ENCODE measurements around the gene TRPV4. TPM values are rescaled to one million over a fixed set of nuclear protein-coding genes. Genes with fewer than 3 reads are reported as not detected.

TRPV4 gene
- polyA plus RNA-seq, 1 donor from 2014 or later = not detected

- H3K36me3 ChIP-seq (ENCODE audit: insufficient read depth, low read length) = no peaks in the 10 kb centered on the region
- H3K4me2 ChIP-seq (ENCODE audit: low read length) = no peak overlapping the region
- no peak overlapping the region for H3K27ac ChIP-seq (ENCODE audit: low read length)
- H3K27me3 ChIP-seq (ENCODE audit: insufficient read depth, low read depth, low read length) = no peaks in the 10 kb centered on the region
- no peaks in the 10 kb centered on the region for H3K9me2 ChIP-seq (ENCODE audit: insufficient read depth, low read length)
- TF ChIP-seq MXI1 (conservative IDR thresholded peaks at IDR 0.05; ENCODE audit: poor library complexity, severe bottlenecking) = no peak
- TF ChIP-seq POLR2AphosphoS5 (IDR thresholded peaks at IDR 0.05) = no peak
- TF ChIP-seq EZH2 (IDR thresholded peaks at IDR 0.05; ENCODE audit: borderline replicate concordance, insufficient read depth, low read length, poor library complexity, severe bottlenecking) = no peak
- TF ChIP-seq CTCF (IDR thresholded peaks at IDR 0.05; ENCODE audit: poor library complexity, severe bottlenecking) = no peak
- TF ChIP-seq EP300 (conservative IDR thresholded peaks at IDR 0.05; ENCODE audit: poor library complexity, severe bottlenecking) = no peak
- TF ChIP-seq REST (IDR thresholded peaks at IDR 0.05; ENCODE audit: borderline replicate concordance) = no peak
- no peak for TF ChIP-seq RAD21 (conservative IDR thresholded peaks at IDR 0.05)
- TF ChIP-seq SMC3 (conservative IDR thresholded peaks at IDR 0.05; ENCODE audit: poor library complexity) = no peak
- TF ChIP-seq TAF1 (IDR thresholded peaks at IDR 0.05; ENCODE audit: low read depth) = no peak
- H3K4me3 ChIP-seq (ENCODE audit: low read length) = no peak overlapping the region
- H3K9ac ChIP-seq (ENCODE audit: low read length) = no peak overlapping the region
- H4K20me1 ChIP-seq (ENCODE audit: insufficient read depth) = no peaks in the 10 kb centered on the region
- no peaks in the 10 kb centered on the region for H3K9me3 ChIP-seq (ENCODE audit: low read length)
- H2AFZ ChIP-seq (ENCODE audit: low read depth, low read length) = no peak overlapping the region
- peaks cover 36% of the 10 kb centered on the region for H3K79me2 ChIP-seq (replicated peaks; ENCODE audit: insufficient read depth, low read length)
- no peaks in the 10 kb centered on the region for H3F3A ChIP-seq (ENCODE audit: insufficient read depth, low read length, poor library complexity, severe bottlenecking)
These were observed 72.9 kb downstream of the TRPV4 start for GRCh38 chr12:109760031-109760929.

GRCh38 chr12:109759595-109759994, 73.6 kb downstream of the TRPV4 start:
- Histone ChIP-seq H4K20me1 (ENCODE audit: insufficient read depth) (no peaks in the 10 kb centered on the region), H3K36me3 (ENCODE audit: insufficient read depth, low read length) (no peaks in the 10 kb centered on the region), H3K79me2 (replicated peaks; ENCODE audit: insufficient read depth, low read length) (peaks cover 36% of the 10 kb centered on the region), H3K9me3 (ENCODE audit: low read length) (no peaks in the 10 kb centered on the region), H3K4me3 (ENCODE audit: low read length) (no peak overlapping the region), H3K27me3 (ENCODE audit: insufficient read depth, low read depth, low read length) (no peaks in the 10 kb centered on the region), H2AFZ (ENCODE audit: low read depth, low read length) (no peak overlapping the region), H3K27ac (ENCODE audit: low read length) (no peak overlapping the region), H3K9ac (ENCODE audit: low read length) (no peak overlapping the region), H3K4me2 (ENCODE audit: low read length) (no peak overlapping the region), H3F3A (ENCODE audit: insufficient read depth, low read length, poor library complexity, severe bottlenecking) (no peaks in the 10 kb centered on the region), H3K9me2 (ENCODE audit: insufficient read depth, low read length) (no peaks in the 10 kb centered on the region)
- TF ChIP-seq CTCF (IDR thresholded peaks at IDR 0.05; ENCODE audit: poor library complexity, severe bottlenecking) = no peak
- no peak for TF ChIP-seq EP300 (conservative IDR thresholded peaks at IDR 0.05; ENCODE audit: poor library complexity, severe bottlenecking)
- TF ChIP-seq MXI1 (conservative IDR thresholded peaks at IDR 0.05; ENCODE audit: poor library complexity, severe bottlenecking) = no peak
- no peak for TF ChIP-seq POLR2AphosphoS5 (IDR thresholded peaks at IDR 0.05)
- TF ChIP-seq SMC3 (conservative IDR thresholded peaks at IDR 0.05; ENCODE audit: poor library complexity) = no peak
- no peak for TF ChIP-seq TAF1 (IDR thresholded peaks at IDR 0.05; ENCODE audit: low read depth)
- no peak for TF ChIP-seq REST (IDR thresholded peaks at IDR 0.05; ENCODE audit: borderline replicate concordance)
- TF ChIP-seq RAD21 (conservative IDR thresholded peaks at IDR 0.05) = no peak
- TF ChIP-seq EZH2 (IDR thresholded peaks at IDR 0.05; ENCODE audit: borderline replicate concordance, insufficient read depth, low read length, poor library complexity, severe bottlenecking) = no peak
